ENCODE data around the gene EIF3CL. TPM values are rescaled to one million over a fixed set of nuclear protein-coding genes. Genes with fewer than 3 reads are reported as not detected.
"Not testable (repeated sequence)": the region's sequence is repeated elsewhere in the genome, so short reads cannot be mapped to it uniquely, and the experiment has no call there.

EIF3CL gene
- total RNA-seq, 1 donor from 2014 or later, result 57.8 TPM

GRCh38 chr16:28392054-28392453, 11.6 kb downstream of the EIF3CL start:
- not testable (repeated sequence) for H3K27me3 Mint-ChIP-seq (ENCODE audit: unreplicated experiment); DNase-seq; H3K36me3 Mint-ChIP-seq (ENCODE audit: unreplicated experiment); H3K27ac Mint-ChIP-seq (ENCODE audit: unreplicated experiment); H3K4me3 Mint-ChIP-seq (ENCODE audit: unreplicated experiment); H3K4me1 Mint-ChIP-seq (ENCODE audit: low read depth, unreplicated experiment); H3K9me3 Mint-ChIP-seq (ENCODE audit: unreplicated experiment)

DNA sequence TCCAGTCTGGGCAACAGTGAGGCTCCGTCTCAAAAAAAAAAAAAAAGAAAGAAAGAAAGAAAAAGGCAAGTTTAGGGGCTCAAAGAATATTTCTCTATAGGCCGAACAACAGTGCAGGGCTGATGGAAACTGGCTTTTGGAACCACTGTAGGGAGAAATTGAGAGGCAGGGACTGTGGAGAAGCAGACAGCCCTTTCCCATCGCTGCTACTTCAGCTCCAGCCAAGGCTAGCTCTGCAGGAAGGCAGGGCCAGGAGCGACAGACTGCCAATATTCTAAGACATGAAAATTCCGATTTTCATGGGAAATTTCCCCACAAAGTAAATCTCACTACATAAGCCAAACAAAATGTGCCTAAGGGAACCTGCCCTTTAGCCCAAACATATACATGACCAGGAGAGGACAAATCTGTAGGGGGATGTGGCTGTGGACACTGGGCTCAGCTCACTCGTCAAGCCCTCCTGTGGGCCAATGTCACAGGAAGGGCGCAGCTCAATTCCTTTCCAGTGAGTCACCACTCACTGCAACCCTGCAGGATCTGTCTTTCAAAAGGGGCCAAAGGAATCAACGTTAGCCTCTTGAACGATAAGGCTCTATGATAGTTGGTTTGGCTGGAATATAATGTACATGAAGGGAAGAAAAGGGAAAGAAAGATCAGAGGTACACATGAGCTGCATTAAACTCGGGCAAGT, 21.3 kb downstream of the EIF3CL start:
- H3K27ac Mint-ChIP-seq (ENCODE audit: unreplicated experiment); H3K4me3 Mint-ChIP-seq (ENCODE audit: unreplicated experiment); H3K27me3 Mint-ChIP-seq (ENCODE audit: unreplicated experiment); H3K36me3 Mint-ChIP-seq (ENCODE audit: unreplicated experiment); DNase-seq; H3K9me3 Mint-ChIP-seq (ENCODE audit: unreplicated experiment); H3K4me1 Mint-ChIP-seq (ENCODE audit: low read depth, unreplicated experiment): not testable (repeated sequence)

DNA sequence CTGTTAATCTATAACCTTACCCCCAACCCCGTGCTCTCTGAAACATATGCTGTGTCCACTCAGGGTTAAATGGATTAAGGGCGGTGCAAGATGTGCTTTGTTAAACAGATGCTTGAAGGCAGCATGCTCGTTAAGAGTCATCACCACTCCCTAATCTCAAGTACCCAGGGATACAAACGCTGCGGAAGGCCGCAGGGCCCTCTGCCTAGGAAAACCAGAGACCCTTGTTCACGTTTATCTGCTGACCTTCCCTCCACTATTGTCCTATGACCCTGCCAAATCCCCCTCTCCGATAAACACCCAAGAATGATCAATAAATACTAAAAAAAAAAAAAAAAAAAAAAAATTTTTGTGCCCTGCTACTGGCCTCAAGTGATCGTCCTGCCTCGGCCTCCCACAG, 25.8 kb downstream of the EIF3CL start:
- H3K9me3 Mint-ChIP-seq (ENCODE audit: unreplicated experiment); DNase-seq; H3K27ac Mint-ChIP-seq (ENCODE audit: unreplicated experiment); H3K27me3 Mint-ChIP-seq (ENCODE audit: unreplicated experiment); H3K36me3 Mint-ChIP-seq (ENCODE audit: unreplicated experiment); H3K4me1 Mint-ChIP-seq (ENCODE audit: low read depth, unreplicated experiment); H3K4me3 Mint-ChIP-seq (ENCODE audit: unreplicated experiment): not testable (repeated sequence)

DNA sequence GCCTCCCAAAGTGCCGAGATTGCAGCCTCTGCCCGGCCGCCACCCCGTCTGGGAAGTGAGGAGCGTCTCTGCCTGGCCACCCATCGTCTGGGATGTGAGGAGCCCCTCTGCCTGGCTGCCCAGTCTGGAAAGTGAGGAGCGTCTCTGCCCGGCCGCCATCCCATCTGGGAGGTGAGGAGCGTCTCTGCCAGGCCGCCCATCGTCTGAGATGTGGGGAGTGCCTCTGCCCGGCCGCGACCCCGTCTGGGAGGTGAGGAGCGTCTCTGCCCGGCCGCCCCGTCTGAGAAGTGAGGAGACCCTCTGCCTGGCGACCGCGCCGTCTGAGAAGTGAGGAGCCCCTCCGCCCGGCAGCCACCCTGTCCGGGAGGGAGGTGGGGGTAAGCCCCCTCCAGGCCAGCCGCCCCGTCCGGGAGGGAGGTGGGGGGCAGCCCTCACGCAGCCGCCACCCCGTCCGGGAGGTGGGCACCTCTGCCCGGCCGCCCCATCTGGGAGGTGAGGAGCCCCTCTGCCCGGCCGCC, 26.5 kb downstream of the EIF3CL start:
- H3K27me3 Mint-ChIP-seq (ENCODE audit: unreplicated experiment); H3K9me3 Mint-ChIP-seq (ENCODE audit: unreplicated experiment); H3K4me3 Mint-ChIP-seq (ENCODE audit: unreplicated experiment); H3K27ac Mint-ChIP-seq (ENCODE audit: unreplicated experiment); H3K36me3 Mint-ChIP-seq (ENCODE audit: unreplicated experiment); H3K4me1 Mint-ChIP-seq (ENCODE audit: low read depth, unreplicated experiment); DNase-seq: not testable (repeated sequence)

DNA sequence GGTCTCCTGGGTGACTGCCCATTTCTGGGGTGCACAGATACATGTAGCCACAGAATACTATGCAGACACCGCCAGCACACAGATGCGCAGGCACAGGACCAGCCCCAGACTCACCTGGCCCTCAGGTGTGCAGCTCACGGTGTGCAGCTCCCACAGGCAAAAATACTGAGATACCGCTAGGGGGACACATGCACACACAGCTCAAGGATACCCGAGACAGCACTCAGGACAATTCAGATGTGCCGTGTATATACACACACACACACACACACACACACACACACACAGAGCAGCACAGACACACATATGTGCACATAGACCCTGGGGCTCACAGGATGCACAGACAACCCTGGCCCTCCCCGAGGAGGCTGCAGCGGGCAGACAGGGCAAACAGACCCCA, 28.5 kb downstream of the EIF3CL start:
- not testable (repeated sequence) for H3K4me3 Mint-ChIP-seq (ENCODE audit: unreplicated experiment); H3K27ac Mint-ChIP-seq (ENCODE audit: unreplicated experiment); H3K36me3 Mint-ChIP-seq (ENCODE audit: unreplicated experiment); H3K27me3 Mint-ChIP-seq (ENCODE audit: unreplicated experiment); H3K9me3 Mint-ChIP-seq (ENCODE audit: unreplicated experiment); H3K4me1 Mint-ChIP-seq (ENCODE audit: low read depth, unreplicated experiment); DNase-seq

DNA sequence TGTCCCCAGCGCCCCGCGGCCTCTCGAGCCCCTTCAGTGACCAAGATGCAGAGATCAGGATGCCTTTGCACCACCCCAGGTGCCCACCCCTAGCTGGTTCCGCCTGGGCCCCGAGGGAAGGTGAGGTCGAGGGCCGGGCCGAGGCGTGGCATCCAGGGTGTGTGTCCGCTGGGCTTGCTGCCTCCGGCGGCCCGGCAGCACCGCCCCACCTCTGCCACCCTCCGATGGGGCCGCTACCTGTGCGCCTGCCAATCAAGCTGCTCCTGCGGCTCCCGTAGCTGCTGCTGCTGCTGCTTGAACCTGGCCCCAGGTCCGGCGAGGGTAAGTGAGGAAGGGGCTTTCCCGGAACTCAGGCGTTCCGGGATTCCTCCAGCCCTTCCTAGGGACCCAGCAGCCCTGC, 29.4 kb downstream of the EIF3CL start:
- H3K4me3 Mint-ChIP-seq (ENCODE audit: unreplicated experiment); H3K9me3 Mint-ChIP-seq (ENCODE audit: unreplicated experiment); DNase-seq; H3K4me1 Mint-ChIP-seq (ENCODE audit: low read depth, unreplicated experiment); H3K27me3 Mint-ChIP-seq (ENCODE audit: unreplicated experiment); H3K36me3 Mint-ChIP-seq (ENCODE audit: unreplicated experiment); H3K27ac Mint-ChIP-seq (ENCODE audit: unreplicated experiment): not testable (repeated sequence)

- H3K4me3 Mint-ChIP-seq (ENCODE audit: unreplicated experiment); H3K27me3 Mint-ChIP-seq (ENCODE audit: unreplicated experiment); H3K27ac Mint-ChIP-seq (ENCODE audit: unreplicated experiment); H3K36me3 Mint-ChIP-seq (ENCODE audit: unreplicated experiment); H3K4me1 Mint-ChIP-seq (ENCODE audit: low read depth, unreplicated experiment); H3K9me3 Mint-ChIP-seq (ENCODE audit: unreplicated experiment): not testable (repeated sequence)
- peak; percentile 16 for DNase-seq
Observed at GRCh38 chr16:28367926-28368325, 35.7 kb downstream of the EIF3CL start.

- DNase-seq; H3K4me3 Mint-ChIP-seq (ENCODE audit: unreplicated experiment); H3K27ac Mint-ChIP-seq (ENCODE audit: unreplicated experiment); H3K36me3 Mint-ChIP-seq (ENCODE audit: unreplicated experiment); H3K27me3 Mint-ChIP-seq (ENCODE audit: unreplicated experiment); H3K4me1 Mint-ChIP-seq (ENCODE audit: low read depth, unreplicated experiment); H3K9me3 Mint-ChIP-seq (ENCODE audit: unreplicated experiment): not testable (repeated sequence)
Observed at GRCh38 chr16:28364268-28365173, 39.1 kb downstream of the EIF3CL start.

GRCh38 chr16:28363408-28363807, 40.2 kb downstream of the EIF3CL start, which contains the start of gene NPIPB6:
TSS of gene NPIPB6 (minus strand) at chr16:28363508. CDS start at chr16:28362822, 686 bp downstream.
- not testable (repeated sequence) for H3K9me3 Mint-ChIP-seq (ENCODE audit: unreplicated experiment); H3K4me1 Mint-ChIP-seq (ENCODE audit: low read depth, unreplicated experiment); H3K27ac Mint-ChIP-seq (ENCODE audit: unreplicated experiment); DNase-seq; H3K36me3 Mint-ChIP-seq (ENCODE audit: unreplicated experiment); H3K4me3 Mint-ChIP-seq (ENCODE audit: unreplicated experiment); H3K27me3 Mint-ChIP-seq (ENCODE audit: unreplicated experiment)

DNA sequence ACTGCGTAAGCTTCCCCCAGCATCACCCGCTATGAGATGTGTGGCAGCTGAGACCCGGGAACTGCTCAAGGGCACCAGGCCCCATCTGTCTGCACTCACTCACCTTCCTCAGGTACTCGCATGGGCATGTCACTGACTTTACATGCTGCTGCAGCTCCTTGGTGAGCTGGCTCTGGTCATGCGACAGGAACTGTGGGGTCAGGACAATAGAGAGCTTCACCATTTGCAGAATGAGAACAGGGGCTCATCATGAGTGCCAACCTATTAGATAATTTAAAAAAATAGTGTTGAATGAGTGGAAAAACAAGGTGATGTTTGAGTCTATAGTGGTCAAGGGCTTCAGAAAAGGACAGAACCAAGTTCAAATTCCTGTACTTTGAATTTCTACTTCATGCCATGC, 41.0 kb downstream of the EIF3CL start:
- DNase-seq; H3K27ac Mint-ChIP-seq (ENCODE audit: unreplicated experiment); H3K36me3 Mint-ChIP-seq (ENCODE audit: unreplicated experiment); H3K4me3 Mint-ChIP-seq (ENCODE audit: unreplicated experiment); H3K9me3 Mint-ChIP-seq (ENCODE audit: unreplicated experiment); H3K4me1 Mint-ChIP-seq (ENCODE audit: low read depth, unreplicated experiment); H3K27me3 Mint-ChIP-seq (ENCODE audit: unreplicated experiment): not testable (repeated sequence)

DNA sequence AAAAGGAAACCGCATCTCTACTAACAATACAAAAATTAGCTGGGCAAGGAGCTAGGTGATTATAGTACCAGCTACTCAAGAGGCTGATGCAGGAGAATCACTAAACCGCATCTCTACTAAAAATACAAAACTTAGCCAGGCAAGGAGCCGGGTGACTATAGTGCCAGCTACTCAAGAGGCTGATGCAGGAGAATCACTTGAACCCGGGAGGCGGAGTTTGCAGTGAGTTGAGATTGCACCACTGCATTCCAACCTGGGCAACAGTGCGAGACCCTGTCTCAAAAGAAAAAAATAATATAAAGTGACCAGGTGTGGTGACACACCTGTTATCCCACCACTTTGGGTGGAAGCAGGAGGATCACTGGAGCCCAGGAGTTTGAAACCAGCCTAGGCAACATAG, 65.4 kb downstream of the EIF3CL start:
- H3K27ac Mint-ChIP-seq (ENCODE audit: unreplicated experiment); H3K9me3 Mint-ChIP-seq (ENCODE audit: unreplicated experiment): not testable (repeated sequence)

GRCh38 chr16:28336940-28337710, 66.5 kb downstream of the EIF3CL start:
- H3K9me3 Mint-ChIP-seq (ENCODE audit: unreplicated experiment); H3K27ac Mint-ChIP-seq (ENCODE audit: unreplicated experiment); H3K4me3 Mint-ChIP-seq (ENCODE audit: unreplicated experiment); DNase-seq; H3K36me3 Mint-ChIP-seq (ENCODE audit: unreplicated experiment); H3K27me3 Mint-ChIP-seq (ENCODE audit: unreplicated experiment); H3K4me1 Mint-ChIP-seq (ENCODE audit: low read depth, unreplicated experiment): not testable (repeated sequence)

More for the DNA sequence above, 65.4 kb downstream of the EIF3CL start:
- not testable (repeated sequence) for H3K27me3 Mint-ChIP-seq (ENCODE audit: unreplicated experiment); H3K36me3 Mint-ChIP-seq (ENCODE audit: unreplicated experiment); H3K4me3 Mint-ChIP-seq (ENCODE audit: unreplicated experiment); H3K4me1 Mint-ChIP-seq (ENCODE audit: low read depth, unreplicated experiment); DNase-seq

Data from glutamatergic neuron (in vitro differentiated cells).